HepG2 (cell line): Measurements from ENCODE around the gene MLX. TPM values are rescaled to one million over a fixed set of nuclear protein-coding genes. Genes with fewer than 3 reads are reported as not detected.

ENCODE experiments used
- ATAC-seq: fragments of 200-7000 bp; cut with Tn5 transposase; 3 replicates; pipeline ENCODE4 v1.9.1; 2020; ENCODE audit warnings: mild to moderate bottlenecking, moderate library complexity
- BruUV-seq: library from RNA; stranded (reverse); fragments of 400-500 nt; replicated peaks from 2 replicates; lab custom pipeline; 2021; lab: Mats Ljungman, UMichigan
- CTCF ChIA-PET: fragments of 300-600 bp; formaldehyde crosslinking; extraction: SDS; loops from one replicate; lab custom pipeline; 2021; ENCODE audit warnings: low total read pairs, inconsistent platforms, low intra/inter-chr PET ratio; lab: Yijun Ruan, JAX
- POLR2A ChIA-PET: fragments of 350-600 bp; sonication (Branson Sonifier 250); formaldehyde crosslinking; loops from one replicate; lab custom pipeline; 2020; ENCODE audit warnings: antibody characterized with exemption, inconsistent platforms; lab: Yijun Ruan, JAX
- DNase-seq: peaks from one replicate; pipeline ENCODE4 v3.0.0-alpha.2; 2015; ENCODE audit warnings: low spot score
- FAIRE-seq: peaks from 3 replicates; lab custom pipeline; 2011; peaks lifted over from hg19 to GRCh38; lab: Jason Lieb, UNC
- H2AFZ ChIP-seq: one replicate; pipeline ENCODE4 v1.6.1; 2011; ENCODE audit warnings: low read length, inconsistent platforms
- H3K27ac ChIP-seq: fragments of 300-600 bp; 3 replicates; pipeline ENCODE4 v1.8.0; 2011; ENCODE audit warnings: mixed run types, mild to moderate bottlenecking, mixed read lengths, low read length, inconsistent platforms; ENCODE audit not compliant: insufficient read depth; ENCODE audit errors: extremely low read length
- H3K27me3 ChIP-seq, 2 experiments: fragments of 200-600 bp in 1 of 2; 2 replicates in 1 of 2; 3 replicates in 1 of 2; pipeline versions ENCODE4 v1.6.0 to v1.8.0; 2011; ENCODE audit warnings: low read length in 2 of 2, mild to moderate bottlenecking in 2 of 2, moderate library complexity in 2 of 2, inconsistent platforms in 1 of 2; ENCODE audit not compliant: insufficient read depth in 2 of 2, control insufficient read depth in 1 of 2
- H3K36me3 ChIP-seq, 2 experiments: fragments of 200-600 bp in 1 of 2; replicated peaks in 1 of 2; 2 replicates in 1 of 2; 3 replicates in 1 of 2; pipeline versions ENCODE4 v1.5.1 to v1.8.0; 2011; ENCODE audit warnings: low read length in 2 of 2, inconsistent platforms in 1 of 2; ENCODE audit not compliant: insufficient read depth in 2 of 2, control insufficient read depth in 1 of 2
- H3K4me1 ChIP-seq: 2 replicates; pipeline ENCODE4 v1.5.1; 2012; ENCODE audit warnings: low read length, inconsistent platforms; ENCODE audit not compliant: insufficient read depth
- H3K4me2 ChIP-seq: 2 replicates; pipeline ENCODE4 v1.6.0; 2011; ENCODE audit warnings: low read depth, low read length, inconsistent platforms
- H3K4me3 ChIP-seq, 3 experiments: fragments of 200-600 bp in 1 of 3; sonication (generic), shearing (Covaris generic) in 1 of 3; replicated peaks in 1 of 3; 2 replicates each; pipeline ENCODE4 v1.5.1; 2011 to 2016; ENCODE audit warnings: low read length in 3 of 3, inconsistent platforms in 2 of 3, low read depth in 2 of 3, mild to moderate bottlenecking in 2 of 3, control low read depth in 1 of 3, mixed read lengths in 1 of 3; ENCODE audit not compliant: insufficient read depth in 1 of 3
- H3K79me2 ChIP-seq: one replicate; pipeline ENCODE4 v1.6.1; 2011; ENCODE audit warnings: low read length, inconsistent platforms; ENCODE audit not compliant: insufficient read depth
- H3K9ac ChIP-seq: 2 replicates; pipeline ENCODE4 v1.6.0; 2011; ENCODE audit warnings: mild to moderate bottlenecking, low read depth, low read length, inconsistent platforms; ENCODE audit not compliant: insufficient read depth
- H3K9me3 ChIP-seq: 2 replicates; pipeline ENCODE4 v1.5.1; 2012; ENCODE audit warnings: mild to moderate bottlenecking, low read length
- H4K20me1 ChIP-seq: 2 replicates; pipeline ENCODE4 v1.6.0; 2011; ENCODE audit warnings: inconsistent platforms, mild to moderate bottlenecking, low read length, moderate library complexity; ENCODE audit not compliant: insufficient read depth
- BORCS8-MEF2B ChIP-seq: sonication (generic); formaldehyde crosslinking; IDR thresholded peaks from 2 replicates; pipeline ENCODE4 v1.8.0; 2022; ENCODE audit warnings: mild to moderate bottlenecking, missing genetic modification reagents
- CENPT ChIP-seq: sonication (generic); formaldehyde crosslinking; IDR thresholded peaks from 2 replicates; pipeline ENCODE4 v1.8.0; 2022; ENCODE audit warnings: low read depth, mild to moderate bottlenecking, moderate library complexity, missing genetic modification reagents
- KLF13 ChIP-seq: sonication (generic); formaldehyde crosslinking; IDR thresholded peaks from 2 replicates; pipeline ENCODE4 v1.4.0; 2020; ENCODE audit warnings: mild to moderate bottlenecking, missing genetic modification reagents
- MLX ChIP-seq: IDR thresholded peaks from 2 replicates; pipeline ENCODE4 v1.6.1; 2016
- MYPOP ChIP-seq: sonication (generic); formaldehyde crosslinking; IDR thresholded peaks from 2 replicates; pipeline ENCODE4 v1.8.1; 2023; ENCODE audit warnings: mild to moderate bottlenecking, moderate library complexity, missing genetic modification reagents
- THAP11 ChIP-seq: IDR thresholded peaks from 2 replicates; pipeline ENCODE4 v1.6.1; 2016; ENCODE audit warnings: missing biosample characterization, missing genetic modification reagents
- THAP8 ChIP-seq: sonication (generic); formaldehyde crosslinking; IDR thresholded peaks from 2 replicates; pipeline ENCODE4 v1.5.1; 2020; ENCODE audit warnings: missing genetic modification reagents, mild to moderate bottlenecking, borderline replicate concordance
- TOE1 ChIP-seq: sonication (generic); formaldehyde crosslinking; IDR thresholded peaks from 2 replicates; pipeline ENCODE4 v1.4.0; 2020; ENCODE audit warnings: mild to moderate bottlenecking, missing genetic modification reagents
- ZBTB44 ChIP-seq: sonication (generic); formaldehyde crosslinking; IDR thresholded peaks from 2 replicates; pipeline ENCODE4 v1.4.0; 2020; ENCODE audit warnings: missing genetic modification reagents
- ZFP36 ChIP-seq: fragments of 150-350 bp; IDR thresholded peaks from 2 replicates; pipeline ENCODE4 v1.6.1; 2018; ENCODE audit warnings: borderline replicate concordance, low read length, low read depth; ENCODE audit not compliant: partially characterized antibody
- ZNF549 ChIP-seq: sonication (generic); formaldehyde crosslinking; IDR thresholded peaks from 2 replicates; pipeline ENCODE4 v1.5.0; 2020; ENCODE audit warnings: missing genetic modification reagents
- ZNF687 ChIP-seq: sonication (generic); formaldehyde crosslinking; IDR thresholded peaks from 2 replicates; pipeline ENCODE4 v1.5.1; 2020; ENCODE audit warnings: mild to moderate bottlenecking, missing genetic modification reagents, moderate library complexity
- ZNF788 ChIP-seq: sonication (generic); formaldehyde crosslinking; IDR thresholded peaks from 2 replicates; pipeline ENCODE4 v1.5.0; 2020; ENCODE audit warnings: mild to moderate bottlenecking, missing genetic modification reagents, borderline replicate concordance
- WGBS: methylation state at CpG from one replicate; pipeline ENCODE4 v1.1.6; 2017; ENCODE audit warnings: low lambda C conversion rate; 5-methylcytosine and 5-hydroxymethylcytosine counted together
- in situ Hi-C: cut with HindIII; loops from 2 replicates; pipeline ENCODE4 v1.10.0; 2017; ENCODE audit warnings: low pct_unique_long_range_greater_than_20kb; ENCODE audit not compliant: extremely low pct_ligation_motif_present
- intact Hi-C: fragments of 100-400 bp; cut with micrococcal nuclease; formaldehyde crosslinking; loops from one replicate; pipeline ENCODE4 v1.10.0; 2022; ENCODE audit not compliant: unreplicated experiment
- polyA plus RNA-seq, 8 experiments: library from polyadenylated mRNA; depleted of rRNA in 3 of 8; stranded (reverse) in 7 of 8; unstranded in 1 of 8; fragments of >200 nt; fragmentation: Illumina TruSeq in 4 of 8; extraction: Trizol in 4 of 8; gene quantifications; 2 replicates each; pipeline versions ENCODE4 v1.2.1 to v1.2.3, GENCODE V29; 2011 to 2016; ENCODE audit warnings: low read depth in 4 of 8, missing spikeins in 1 of 8, mixed read lengths in 1 of 8; ENCODE audit not compliant: insufficient read depth in 1 of 8
- total RNA-seq, 5 experiments: library from RNA; depleted of rRNA; stranded (reverse); fragments of >200 nt; fragmentation: Illumina TruSeq; extraction: Trizol; gene quantifications; 2 replicates each; pipeline ENCODE4 v1.2.3, GENCODE V29; 2016; ENCODE audit warnings: low read depth in 1 of 5

Gene MLX
- total and polyA plus RNA-seq, 2 of the 13 experiments (the other 11 are each of a cell fraction or from before 2014, with no cell fraction given): 38.9 to 74.4 TPM

GRCh38 chr17:42529061-42529460, 37.8 kb upstream of the MLX start (continued):
- TF ChIP-seq THAP8 (CRISPR knock-in tag) (no peak), ZBTB44 (CRISPR knock-in tag) (no peak), CENPT (CRISPR knock-in tag) (no peak), ZNF687 (CRISPR knock-in tag) (peak; percentile 3; the same call in 1 of the 2 replicates)
- TF ChIP-seq, all 625 proteins: peak for 6

GRCh38 chr17:42530952-42531454, 35.9 kb upstream of the MLX start:
- DNase-seq (peak; percentile 99), ATAC-seq (peak; percentile 81), FAIRE-seq (peak; percentile 84)
- Histone ChIP-seq H4K20me1 (no peaks in the 10 kb centered on the region), H3K36me3 (no peaks in the 10 kb centered on the region), H3K9ac (peak overlapping the region; percentile 76), H3K4me3 (peak overlapping the region in 1 of 3 experiments; percentile 68; a peak in 2 of 6 replicates), H3K27me3 (no peaks in the 10 kb centered on the region), H3K4me1 (peaks cover 88% of the 10 kb centered on the region), H3K9me3 (no peaks in the 10 kb centered on the region), H3K79me2 (peaks cover 6% of the 10 kb centered on the region), H2AFZ (no peak overlapping the region), H3K4me2 (peak overlapping the region; percentile 85), H3K27ac (peak overlapping the region; percentile 94)
- no TSS peak for BruUV-seq
- ChIA-PET POLR2A (interaction anchor here (0.8 to 5.3 kb wide), 16 partner anchors 9 to 282 kb away, joined by 3 to 67 read pairs (median 8); partner anchors contain the start of genes MLX, RETREG3, STAT3 and TUBG1), CTCF (interaction anchor here (0.5 to 1.5 kb wide), 2 partner anchors 14 to 26 kb away, joined by 3 to 8 read pairs; no protein-coding TSS in a partner anchor)
- in situ Hi-C loops (no loop called here), intact Hi-C loops (no loop called here)
- 4% methylated on average over 2 of the region's 2 CpGs for WGBS
- TF ChIP-seq BORCS8-MEF2B (peak; percentile 41; the same call in 1 of the 2 replicates), MLX (CRISPR knock-in tag) (peak; percentile 86), ZFP36 (no peak), MYPOP (peak; percentile 65; the same call in 1 of the 2 replicates), KLF13 (CRISPR knock-in tag) (0 out of 2 replicates have a peak, but pooled peaks have one; percentile 59), ZNF788 (peak; percentile 91; the same call in 1 of the 2 replicates), TOE1 (CRISPR knock-in tag) (0 out of 2 replicates have a peak, but pooled peaks have one; percentile 60), THAP11 (peak; percentile 65; the same call in 1 of the 2 replicates), ZNF549 (CRISPR knock-in tag) (no peak)
